IMR-90 (cell line): Measurements from ENCODE around the gene ATXN1. TPM values are rescaled to one million over a fixed set of nuclear protein-coding genes. Genes with fewer than 3 reads are reported as not detected.

ENCODE experiments used
- ATAC-seq: fragments of 200-7000 bp; cut with Tn5 transposase; 2 replicates; pipeline ENCODE4 v1.9.1; 2020; ENCODE audit warnings: low read depth, mild to moderate bottlenecking, moderate library complexity
- BruUV-seq: library from RNA; stranded (reverse); fragments of 400-500 nt; replicated peaks from 2 replicates; lab custom pipeline; 2021; lab: Mats Ljungman, UMichigan
- CTCF ChIA-PET: fragments of 300-600 bp; formaldehyde crosslinking; extraction: SDS; loops from one replicate; lab custom pipeline; 2021; ENCODE audit warnings: antibody characterized with exemption; lab: Yijun Ruan, JAX
- POLR2A ChIA-PET: fragments of 300-600 bp; sonication (Branson Sonifier 250); formaldehyde crosslinking; loops from one replicate; lab custom pipeline; 2022; ENCODE audit warnings: antibody characterized with exemption; ENCODE audit not compliant: unreplicated experiment; lab: Charles Lee
- DNase-seq: peaks from one replicate; pipeline ENCODE4 v3.0.0; 2013
- H2AFZ ChIP-seq: replicated peaks from 2 replicates; pipeline ENCODE3; 2013; ENCODE audit warnings: low read length, mild to moderate bottlenecking; ENCODE audit not compliant: poor library complexity
- H2AK5ac ChIP-seq: 2 replicates; pipeline ENCODE4 v1.6.1; 2013; ENCODE audit warnings: low read depth, low read length, inconsistent platforms
- H2AK9ac ChIP-seq: replicated peaks from 2 replicates; pipeline ENCODE3; 2013; ENCODE audit warnings: mild to moderate bottlenecking, low read depth, low read length, moderate library complexity; ENCODE audit not compliant: poor library complexity
- H2BK120ac ChIP-seq: 2 replicates; pipeline ENCODE4 v1.6.1; 2013; ENCODE audit warnings: low read depth, low read length, inconsistent platforms
- H2BK15ac ChIP-seq: 3 replicates; pipeline ENCODE4 v1.6.1; 2013; ENCODE audit warnings: low read depth, low read length, inconsistent platforms
- H2BK20ac ChIP-seq: 2 replicates; pipeline ENCODE4 v1.6.1; 2013; ENCODE audit warnings: low read depth, mild to moderate bottlenecking, inconsistent platforms, low read length, moderate library complexity
- H2BK5ac ChIP-seq: 2 replicates; pipeline ENCODE4 v1.6.1; 2013; ENCODE audit warnings: mild to moderate bottlenecking, low read depth, low read length, inconsistent platforms; ENCODE audit not compliant: poor library complexity, severe bottlenecking
- H3K14ac ChIP-seq: replicated peaks from 2 replicates; pipeline ENCODE4 v1.6.1; 2013; ENCODE audit warnings: low read depth, low read length, inconsistent platforms
- H3K18ac ChIP-seq: 2 replicates; pipeline ENCODE4 v1.6.1; 2013; ENCODE audit warnings: low read depth, low read length, control low read depth
- H3K23ac ChIP-seq: 2 replicates; pipeline ENCODE4 v1.6.1; 2013; ENCODE audit warnings: low read depth, low read length, inconsistent platforms
- H3K27ac ChIP-seq: 2 replicates; pipeline ENCODE4 v1.5.1; 2013; ENCODE audit warnings: mild to moderate bottlenecking, control low read depth, low read length; ENCODE audit not compliant: insufficient read depth
- H3K27me3 ChIP-seq: 2 replicates; pipeline ENCODE4 v1.6.1; 2013; ENCODE audit warnings: low read length; ENCODE audit not compliant: control insufficient read depth, insufficient read depth
- H3K36me3 ChIP-seq: 2 replicates; pipeline ENCODE4 v1.6.1; 2013; ENCODE audit warnings: low read length, mixed read lengths; ENCODE audit not compliant: control insufficient read depth, insufficient read depth
- H3K4ac ChIP-seq: 2 replicates; pipeline ENCODE4 v1.6.1; 2013; ENCODE audit warnings: low read depth, low read length, inconsistent platforms
- H3K4me1 ChIP-seq: 2 replicates; pipeline ENCODE4 v1.6.1; 2013; ENCODE audit warnings: low read length, mixed read lengths; ENCODE audit not compliant: control insufficient read depth, insufficient read depth
- H3K4me2 ChIP-seq: 2 replicates; pipeline ENCODE4 v1.6.1; 2013; ENCODE audit warnings: low read depth, mild to moderate bottlenecking, control low read depth, low read length, moderate library complexity
- H3K4me3 ChIP-seq: 2 replicates; pipeline ENCODE4 v1.5.1; 2013; ENCODE audit warnings: low read depth, mild to moderate bottlenecking, control low read depth, low read length, moderate library complexity; ENCODE audit not compliant: insufficient read depth
- H3K56ac ChIP-seq: 2 replicates; pipeline ENCODE4 v1.6.1; 2013; ENCODE audit warnings: low read length, inconsistent platforms; ENCODE audit not compliant: insufficient read depth; ENCODE audit errors: extremely low read depth
- H3K79me1 ChIP-seq, 2 experiments: 2 replicates each; pipeline ENCODE4 v1.6.1; 2013; ENCODE audit warnings: low read length in 2 of 2, inconsistent platforms in 1 of 2, low read depth in 1 of 2
- H3K9ac ChIP-seq: 2 replicates; pipeline ENCODE4 v1.6.1; 2013; ENCODE audit warnings: low read depth, low read length, control low read depth
- H3K9me1 ChIP-seq: 2 replicates; pipeline ENCODE4 v1.6.1; 2013; ENCODE audit warnings: low read length, inconsistent platforms; ENCODE audit not compliant: insufficient read depth
- H3K9me3 ChIP-seq: 2 replicates; pipeline ENCODE4 v1.6.1; 2013; ENCODE audit warnings: low read length; ENCODE audit not compliant: control insufficient read depth, insufficient read depth
- H4K20me1 ChIP-seq: 2 replicates; pipeline ENCODE4 v1.6.1; 2013; ENCODE audit warnings: low read length, inconsistent platforms; ENCODE audit not compliant: insufficient read depth
- H4K5ac ChIP-seq: 2 replicates; pipeline ENCODE4 v1.6.1; 2013; ENCODE audit warnings: mild to moderate bottlenecking, low read depth, low read length, control low read depth
- H4K8ac ChIP-seq, 2 experiments: 2 replicates each; pipeline ENCODE4 v1.6.1; 2013; ENCODE audit warnings: low read depth in 2 of 2, low read length in 2 of 2, control low read depth in 1 of 2, inconsistent platforms in 1 of 2
- H4K91ac ChIP-seq: 2 replicates; pipeline ENCODE4 v1.6.1; 2013; ENCODE audit warnings: low read depth, low read length, inconsistent platforms; ENCODE audit not compliant: insufficient read depth
- CEBPB ChIP-seq: IDR thresholded peaks from 2 replicates; pipeline ENCODE4 v1.6.1; 2012; ENCODE audit warnings: low read depth, low read length, improper control_type of control experiment
- CHD1 ChIP-seq: IDR thresholded peaks from 2 replicates; pipeline ENCODE4 v1.6.1; 2012; ENCODE audit warnings: low read depth, low read length, improper control_type of control experiment
- MAZ ChIP-seq: IDR thresholded peaks from 2 replicates; pipeline ENCODE4 v1.6.1; 2012; ENCODE audit warnings: low read depth, mild to moderate bottlenecking, low read length, improper control_type of control experiment, moderate library complexity, borderline replicate concordance
- POLR2A ChIP-seq: IDR thresholded peaks from 2 replicates; pipeline ENCODE4 v1.6.1; 2012; ENCODE audit warnings: mild to moderate bottlenecking, low read depth, low read length
- WGBS, 2 experiments: methylation state at CpG; one replicate each; pipeline versions ENCODE4 v1.1.5 to v1.1.7; 2013; ENCODE audit warnings: missing lambda C conversion rate in 2 of 2; ENCODE audit not compliant: insufficient read length in 1 of 2; ENCODE audit errors: extremely low coverage in 2 of 2; 5-methylcytosine and 5-hydroxymethylcytosine counted together
- dilution Hi-C: fragments of 300-500 bp; cut with HindIII; formaldehyde crosslinking; loops from one replicate; pipeline ENCODE4 v1.14.3; 2018; ENCODE audit warnings: low sequenced_read_pairs; ENCODE audit not compliant: unreplicated experiment
- in situ Hi-C: fragments of 300-500 bp; cut with MboI; formaldehyde crosslinking; loops from 3 replicates; pipeline ENCODE4 v1.14.3; 2019; ENCODE audit warnings: low sequenced_read_pairs, inconsistent platforms, mixed read lengths
- intact Hi-C: fragments of 100-400 bp; cut with micrococcal nuclease; formaldehyde crosslinking; loops from 2 replicates; pipeline ENCODE4 v1.10.0; 2022
- polyA plus RNA-seq, 3 experiments: library from polyadenylated mRNA; depleted of rRNA; stranded (reverse); fragments of >200 nt; gene quantifications; 2 replicates each; pipeline ENCODE4 v1.2.3, GENCODE V29; 2012; ENCODE audit warnings: low replicate concordance in 1 of 3
- total RNA-seq: library from RNA; depleted of rRNA; stranded (reverse); fragments of >200 nt; gene quantifications from 2 replicates; pipeline ENCODE4 v1.2.3, GENCODE V29; 2012

The ATXN1 gene
- total and polyA plus RNA-seq, 2 of the 4 experiments (the other 2 are of a cell fraction): 7.3 to 11.1 TPM

GRCh38 chr6:16696496-16696895 lies 64.8 kb downstream of the ATXN1 start:
- Histone ChIP-seq H2BK5ac (no peak overlapping the region), H4K20me1 (peaks cover 36% of the 10 kb centered on the region; the same call in 1 of the 2 replicates), H2AFZ (no peak overlapping the region), H2AK5ac (no peak overlapping the region), H3K14ac (no peak overlapping the region), H2BK15ac (no peak overlapping the region), H3K9ac (no peak overlapping the region), H2BK20ac (no peak overlapping the region), H3K4me1 (peaks cover 14% of the 10 kb centered on the region), H4K5ac (no peak overlapping the region), H2BK120ac (no peak overlapping the region), H3K4me2 (no peak overlapping the region), H3K36me3 (0 out of 2 replicates have a peak, but pooled peaks cover 1% of the 10 kb centered on the region), H3K56ac (no peak overlapping the region), H3K27me3 (no peaks in the 10 kb centered on the region), H3K18ac (no peak overlapping the region), H3K23ac (no peak overlapping the region), H3K9me1 (peaks cover 8% of the 10 kb centered on the region; the same call in 1 of the 2 replicates), H4K8ac (no peak overlapping the region), H4K91ac (no peak overlapping the region), H3K27ac (no peak overlapping the region), H3K9me3 (no peaks in the 10 kb centered on the region), H3K4me3 (no peak overlapping the region), H2AK9ac (no peak overlapping the region), H3K79me1 (peaks cover 28 to 78% of the 10 kb centered on the region in 2 experiments), H3K4ac (no peak overlapping the region)
- DNase-seq (no peak), ATAC-seq (no peak)
- in situ Hi-C loops: no loop called here
- CTCF ChIA-PET: no interaction called here
- no CpG with 5 or more reads among the region's 2 CpGs for WGBS, 2 experiments
- intact Hi-C loops: no loop called here
- BruUV-seq: no TSS peak
- POLR2A ChIA-PET: no interaction called here
- TF ChIP-seq MAZ: no peak
- TF ChIP-seq POLR2A: no peak
- no peak for TF ChIP-seq CHD1
- no peak for TF ChIP-seq CEBPB
- dilution Hi-C loops: no loop called here
